ENCODE results near the gene AHI1. TPM values are rescaled to one million over a fixed set of nuclear protein-coding genes. Genes with fewer than 3 reads are reported as not detected.

The AHI1 gene
- total and polyA plus RNA-seq, 2 of the 13 experiments (the other 11 are each of a cell fraction or from before 2014, with no cell fraction given), result 7.2 to 18.6 TPM

DNA sequence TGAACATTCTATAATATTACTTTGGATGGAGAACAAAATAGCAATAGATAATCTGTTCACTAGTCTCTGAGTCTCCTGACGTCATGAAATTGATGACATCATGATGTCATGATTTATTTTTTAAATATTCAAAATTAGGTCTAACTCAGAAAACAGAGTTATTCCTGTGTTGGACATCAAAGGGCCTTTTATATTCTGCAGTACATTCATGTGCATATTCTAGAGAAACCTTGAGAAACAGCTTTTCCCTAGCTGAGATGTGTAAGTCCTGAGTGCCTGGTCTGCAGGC is 263.1 kb downstream of the AHI1 start (continued):
- TF ChIP-seq ZNF556 (CRISPR knock-in tag; IDR thresholded peaks at IDR 0.05; ENCODE audit: borderline replicate concordance), result no peak

DNA sequence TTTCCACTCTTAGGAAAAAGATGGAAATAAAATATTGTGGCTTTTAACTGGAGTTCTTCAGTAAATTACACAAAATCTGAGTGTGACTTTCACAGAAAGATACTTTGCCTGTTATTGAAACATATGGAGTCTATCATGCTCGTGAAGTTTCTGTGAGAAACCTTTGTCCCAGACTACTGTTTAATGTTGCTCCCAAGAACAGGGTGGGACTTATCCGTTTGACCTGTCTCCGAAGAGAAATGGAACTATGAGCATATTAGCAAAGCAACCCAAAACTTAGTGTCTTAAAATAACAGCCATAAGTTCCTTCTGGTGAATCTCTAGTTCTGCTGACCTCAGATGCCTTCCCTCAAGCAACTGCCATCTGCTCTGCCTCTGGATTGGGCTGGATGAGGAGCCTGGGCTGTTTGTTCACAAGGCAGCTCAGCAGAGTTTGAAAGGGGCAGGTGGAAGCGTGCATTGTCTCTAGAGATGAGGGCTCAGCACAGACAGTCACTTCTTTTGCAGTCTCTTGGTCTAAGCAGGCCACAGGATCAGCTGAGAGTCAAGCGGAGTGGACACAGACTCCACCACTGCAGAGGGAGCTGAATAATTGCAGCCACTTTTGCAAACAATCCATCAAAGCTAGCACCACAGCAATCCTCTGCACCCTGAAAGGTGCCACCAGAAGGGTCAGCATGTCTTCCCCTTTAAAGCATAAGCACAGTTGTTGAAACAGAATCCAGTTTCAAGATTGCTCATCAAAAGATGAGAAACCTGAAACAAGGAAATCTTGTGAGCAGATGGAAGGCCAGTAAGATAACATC is 263.7 kb downstream of the AHI1 start:
- Histone ChIP-seq H3K4me2 (ENCODE audit: low read depth, low read length) (no peak overlapping the region), H2AFZ (ENCODE audit: low read length) (no peak overlapping the region), H3K4me1 (ENCODE audit: insufficient read depth, low read length) (no peaks in the 10 kb centered on the region), H3K9me3 (ENCODE audit: low read length) (no peaks in the 10 kb centered on the region), H3K36me3 (replicated peaks in 1 of 2; ENCODE audit: control insufficient read depth in 1 of 2, insufficient read depth in 2 of 2, low read length in 2 of 2) (no peaks in the 10 kb centered on the region), H4K20me1 (ENCODE audit: insufficient read depth, low read length) (no peaks in the 10 kb centered on the region), H3K9ac (ENCODE audit: insufficient read depth, low read depth, low read length) (no peak overlapping the region), H3K79me2 (ENCODE audit: insufficient read depth, low read length) (no peaks in the 10 kb centered on the region), H3K4me3 (replicated peaks in 1 of 3; ENCODE audit: insufficient read depth in 1 of 3, low read depth in 2 of 3, low read length in 3 of 3) (no peak overlapping the region), H3K27me3 (ENCODE audit: control insufficient read depth in 1 of 2, insufficient read depth in 2 of 2, low read length in 2 of 2) (peaks cover 0 to 11% of the 10 kb centered on the region in 2 experiments; a peak in 1 of 5 replicates), H3K27ac (ENCODE audit: extremely low read length, insufficient read depth, low read length) (no peak overlapping the region)
- FAIRE-seq, result no peak
- in situ Hi-C loops (cut with HindIII; ENCODE audit: extremely low pct_ligation_motif_present, low pct_unique_long_range_greater_than_20kb) (no loop called here), intact Hi-C loops (cut with micrococcal nuclease; ENCODE audit: unreplicated experiment) (no loop called here)
- ChIA-PET POLR2A (no interaction called here), CTCF (ENCODE audit: low intra/inter-chr PET ratio, low total read pairs) (no interaction called here)
- no peak for DNase-seq (ENCODE audit: low spot score)
- WGBS (ENCODE audit: low lambda C conversion rate), result 26% methylated on average over 5 of the region's 5 CpGs
- no TSS peak for BruUV-seq (replicated peaks)
- TF ChIP-seq ATRX (CRISPR knock-in tag; IDR thresholded peaks at IDR 0.05; ENCODE audit: borderline replicate concordance) (no peak), KLF16 (CRISPR knock-in tag; IDR thresholded peaks at IDR 0.05) (no peak), AKAP8 (CRISPR knock-in tag; IDR thresholded peaks at IDR 0.05) (no peak), ZNF136 (CRISPR knock-in tag; IDR thresholded peaks at IDR 0.05; ENCODE audit: low read depth) (no peak), ZNF724P (CRISPR knock-in tag; IDR thresholded peaks at IDR 0.05; ENCODE audit: borderline replicate concordance) (no peak), SALL2 (CRISPR knock-in tag; IDR thresholded peaks at IDR 0.05) (no peak)
- TF ChIP-seq, protein P1, sequence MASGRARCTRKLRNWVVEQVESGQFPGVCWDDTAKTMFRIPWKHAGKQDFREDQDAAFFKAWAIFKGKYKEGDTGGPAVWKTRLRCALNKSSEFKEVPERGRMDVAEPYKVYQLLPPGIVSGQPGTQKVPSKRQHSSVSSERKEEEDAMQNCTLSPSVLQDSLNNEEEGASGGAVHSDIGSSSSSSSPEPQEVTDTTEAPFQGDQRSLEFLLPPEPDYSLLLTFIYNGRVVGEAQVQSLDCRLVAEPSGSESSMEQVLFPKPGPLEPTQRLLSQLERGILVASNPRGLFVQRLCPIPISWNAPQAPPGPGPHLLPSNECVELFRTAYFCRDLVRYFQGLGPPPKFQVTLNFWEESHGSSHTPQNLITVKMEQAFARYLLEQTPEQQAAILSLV (CRISPR knock-in tag; IDR thresholded peaks at IDR 0.05; ENCODE audit: borderline replicate concordance), result no peak
- TF ChIP-seq, protein P2, sequence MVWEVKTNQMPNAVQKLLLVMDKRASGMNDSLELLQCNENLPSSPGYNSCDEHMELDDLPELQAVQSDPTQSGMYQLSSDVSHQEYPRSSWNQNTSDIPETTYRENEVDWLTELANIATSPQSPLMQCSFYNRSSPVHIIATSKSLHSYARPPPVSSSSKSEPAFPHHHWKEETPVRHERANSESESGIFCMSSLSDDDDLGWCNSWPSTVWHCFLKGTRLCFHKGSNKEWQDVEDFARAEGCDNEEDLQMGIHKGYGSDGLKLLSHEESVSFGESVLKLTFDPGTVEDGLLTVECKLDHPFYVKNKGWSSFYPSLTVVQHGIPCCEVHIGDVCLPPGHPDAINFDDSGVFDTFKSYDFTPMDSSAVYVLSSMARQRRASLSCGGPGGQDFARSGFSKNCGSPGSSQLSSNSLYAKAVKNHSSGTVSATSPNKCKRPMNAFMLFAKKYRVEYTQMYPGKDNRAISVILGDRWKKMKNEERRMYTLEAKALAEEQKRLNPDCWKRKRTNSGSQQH (CRISPR knock-in tag; IDR thresholded peaks at IDR 0.05; ENCODE audit: low read depth), result no peak
- TF ChIP-seq, protein P3, sequence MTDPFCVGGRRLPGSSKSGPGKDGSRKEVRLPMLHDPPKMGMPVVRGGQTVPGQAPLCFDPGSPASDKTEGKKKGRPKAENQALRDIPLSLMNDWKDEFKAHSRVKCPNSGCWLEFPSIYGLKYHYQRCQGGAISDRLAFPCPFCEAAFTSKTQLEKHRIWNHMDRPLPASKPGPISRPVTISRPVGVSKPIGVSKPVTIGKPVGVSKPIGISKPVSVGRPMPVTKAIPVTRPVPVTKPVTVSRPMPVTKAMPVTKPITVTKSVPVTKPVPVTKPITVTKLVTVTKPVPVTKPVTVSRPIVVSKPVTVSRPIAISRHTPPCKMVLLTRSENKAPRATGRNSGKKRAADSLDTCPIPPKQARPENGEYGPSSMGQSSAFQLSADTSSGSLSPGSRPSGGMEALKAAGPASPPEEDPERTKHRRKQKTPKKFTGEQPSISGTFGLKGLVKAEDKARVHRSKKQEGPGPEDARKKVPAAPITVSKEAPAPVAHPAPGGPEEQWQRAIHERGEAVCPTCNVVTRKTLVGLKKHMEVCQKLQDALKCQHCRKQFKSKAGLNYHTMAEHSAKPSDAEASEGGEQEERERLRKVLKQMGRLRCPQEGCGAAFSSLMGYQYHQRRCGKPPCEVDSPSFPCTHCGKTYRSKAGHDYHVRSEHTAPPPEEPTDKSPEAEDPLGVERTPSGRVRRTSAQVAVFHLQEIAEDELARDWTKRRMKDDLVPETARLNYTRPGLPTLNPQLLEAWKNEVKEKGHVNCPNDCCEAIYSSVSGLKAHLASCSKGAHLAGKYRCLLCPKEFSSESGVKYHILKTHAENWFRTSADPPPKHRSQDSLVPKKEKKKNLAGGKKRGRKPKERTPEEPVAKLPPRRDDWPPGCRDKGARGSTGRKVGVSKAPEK (CRISPR knock-in tag; IDR thresholded peaks at IDR 0.05; ENCODE audit: borderline replicate concordance), result no peak
- peak; percentile 31; the same call in 2 of the 3 replicates for ATAC-seq
